IgD-negative memory B cell (primary cell): ENCODE results near the gene SNX24. TPM values are rescaled to one million over a fixed set of nuclear protein-coding genes. Genes with fewer than 3 reads are reported as not detected.
A peak's percentile ranks its signal among the peaks of the same experiment; 100 is the strongest.
"Not testable (repeated sequence)": the region's sequence is repeated elsewhere in the genome, so short reads cannot be mapped to it uniquely, and the experiment has no call there.

Source experiments
- H3K27ac Mint-ChIP-seq, 3 donors: one replicate each; pipeline ENCODE4 v1.8.0; 2020 to 2022; ENCODE audit warnings: mild to moderate bottlenecking in 3 of 3, mixed read lengths in 3 of 3, moderate library complexity in 1 of 3
- H3K27me3 Mint-ChIP-seq: one replicate; pipeline ENCODE4 v1.8.0; 2021; ENCODE audit warnings: mixed read lengths
- H3K36me3 Mint-ChIP-seq: one replicate; pipeline ENCODE4 v1.8.0; 2020; ENCODE audit warnings: mild to moderate bottlenecking, mixed read lengths
- H3K4me1 Mint-ChIP-seq, 3 donors: one replicate each; pipeline ENCODE4 v1.8.0; 2020 to 2022; ENCODE audit warnings: mixed read lengths in 3 of 3, mild to moderate bottlenecking in 1 of 3
- H3K4me3 Mint-ChIP-seq, 4 donors: one replicate each; pipeline ENCODE4 v1.8.0; 2020 to 2022; ENCODE audit warnings: mild to moderate bottlenecking in 4 of 4, mixed read lengths in 4 of 4, moderate library complexity in 3 of 4
- H3K9me3 Mint-ChIP-seq, 3 donors: one replicate each; pipeline ENCODE4 v1.8.0; 2020 to 2021; ENCODE audit warnings: mixed read lengths in 3 of 3, mild to moderate bottlenecking in 1 of 3
- polyA plus RNA-seq: library from polyadenylated mRNA; unstranded; fragments of 300-500 nt; fragmentation: Illumina TruSeq; gene quantifications from one replicate; pipeline ENCODE4 v1.2.3, GENCODE V29; 2021

The SNX24 gene
- polyA plus RNA-seq, 1 donor from 2014 or later = 2.5 TPM

GRCh38 chr5:122849771-122850170 is 4.4 kb downstream of the SNX24 start:
- Mint-ChIP-seq H3K27ac (no peak overlapping the region), H3K4me3 (no peak overlapping the region), H3K36me3 (no peaks in the 10 kb centered on the region), H3K27me3 (no peaks in the 10 kb centered on the region), H3K9me3 (no peaks in the 10 kb centered on the region), H3K4me1 (peaks cover 16 to 24% (median 22%) of the 10 kb centered on the region in 3 donors)

DNA sequence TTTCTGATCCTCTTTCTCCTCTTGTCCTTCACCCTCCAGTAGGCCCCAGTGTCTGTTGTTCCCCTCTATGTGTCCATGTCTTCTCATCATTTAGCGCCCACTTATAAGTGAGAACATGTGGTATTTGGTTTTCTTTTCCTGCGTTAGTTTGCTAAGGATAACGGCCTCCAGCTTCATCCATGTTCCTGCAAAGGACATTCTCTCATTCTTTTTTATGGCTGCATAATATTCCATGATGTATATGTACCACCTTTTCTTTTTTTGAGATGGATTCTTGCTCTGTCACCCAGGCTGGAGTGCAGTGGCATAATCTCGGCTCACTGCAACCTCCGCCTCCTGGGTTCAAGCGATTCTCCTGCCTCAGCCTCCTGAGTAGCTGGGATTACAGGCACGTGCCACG is 12.1 kb downstream of the SNX24 start:
- H3K27me3 Mint-ChIP-seq, H3K4me1 Mint-ChIP-seq, H3K4me3 Mint-ChIP-seq, H3K27ac Mint-ChIP-seq, H3K9me3 Mint-ChIP-seq, H3K36me3 Mint-ChIP-seq: not testable (repeated sequence)

GRCh38 chr5:122858451-122858850 is 13.0 kb downstream of the SNX24 start:
- H3K27ac Mint-ChIP-seq = no peak overlapping the region
- H3K4me3 Mint-ChIP-seq = no peak overlapping the region
- peaks cover 0 to 1% (median 0%) of the 10 kb centered on the region in 3 donors for H3K4me1 Mint-ChIP-seq
- H3K9me3 Mint-ChIP-seq = peaks cover 0 to 3% (median 0%) of the 10 kb centered on the region in 3 donors
- no peaks in the 10 kb centered on the region for H3K27me3 Mint-ChIP-seq
- H3K36me3 Mint-ChIP-seq = no peaks in the 10 kb centered on the region

GRCh38 chr5:122863240-122863639 is 17.8 kb downstream of the SNX24 start:
- Mint-ChIP-seq H3K27ac (no peak overlapping the region), H3K36me3 (peaks cover 4% of the 10 kb centered on the region), H3K27me3 (no peaks in the 10 kb centered on the region), H3K9me3 (peaks cover 0 to 3% (median 0%) of the 10 kb centered on the region in 3 donors), H3K4me1 (no peaks in the 10 kb centered on the region), H3K4me3 (no peak overlapping the region)

DNA sequence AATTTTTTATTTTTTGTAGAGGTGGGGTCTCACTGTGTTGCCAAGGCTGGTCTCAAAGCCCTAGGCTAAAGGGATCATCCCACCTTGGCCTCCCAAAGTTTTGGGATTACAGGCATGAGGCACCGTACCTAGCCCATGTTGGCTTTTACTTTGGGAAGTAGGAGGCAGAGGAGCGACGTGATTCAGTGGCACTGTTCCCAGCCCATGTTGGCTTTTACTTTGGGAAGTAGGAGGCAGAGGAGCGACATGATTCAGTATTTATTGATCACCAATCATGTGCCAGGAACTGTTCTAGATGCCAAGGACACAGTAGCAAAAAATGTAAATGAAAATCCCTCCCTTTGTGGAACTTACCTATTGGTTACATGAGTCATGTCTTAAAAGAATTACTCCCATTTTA is 18.3 kb downstream of the SNX24 start:
- Mint-ChIP-seq H3K27me3 (no peaks in the 10 kb centered on the region), H3K27ac (no peak overlapping the region), H3K4me3 (no peak overlapping the region), H3K4me1 (no peaks in the 10 kb centered on the region), H3K36me3 (peaks cover 4% of the 10 kb centered on the region), H3K9me3 (peaks cover 0 to 3% (median 0%) of the 10 kb centered on the region in 3 donors)

DNA sequence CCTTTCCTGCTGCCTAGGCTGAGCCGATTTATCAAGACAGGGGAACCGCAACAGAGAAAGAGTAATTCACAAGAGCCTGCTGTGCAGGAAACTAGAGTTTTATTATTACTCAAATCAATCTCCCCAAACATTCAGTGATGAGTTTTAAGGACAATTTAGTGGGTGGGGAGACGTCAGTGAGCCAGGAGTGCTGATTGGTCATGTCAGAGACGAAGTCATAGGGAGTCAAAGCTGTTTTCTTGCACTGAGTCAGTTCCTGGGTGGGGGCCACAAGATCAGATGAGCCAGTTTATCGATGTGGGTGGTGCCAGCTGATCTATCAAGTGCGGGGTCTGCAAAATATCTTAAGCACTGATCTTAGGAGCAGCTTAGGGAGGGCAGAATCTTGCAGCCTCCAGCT is 19.0 kb downstream of the SNX24 start:
- H3K27ac Mint-ChIP-seq = no peak overlapping the region
- H3K27me3 Mint-ChIP-seq = no peaks in the 10 kb centered on the region
- H3K9me3 Mint-ChIP-seq = peaks cover 0 to 3% (median 0%) of the 10 kb centered on the region in 3 donors
- no peak overlapping the region for H3K4me3 Mint-ChIP-seq
- H3K4me1 Mint-ChIP-seq = no peaks in the 10 kb centered on the region
- peaks cover 4% of the 10 kb centered on the region for H3K36me3 Mint-ChIP-seq

DNA sequence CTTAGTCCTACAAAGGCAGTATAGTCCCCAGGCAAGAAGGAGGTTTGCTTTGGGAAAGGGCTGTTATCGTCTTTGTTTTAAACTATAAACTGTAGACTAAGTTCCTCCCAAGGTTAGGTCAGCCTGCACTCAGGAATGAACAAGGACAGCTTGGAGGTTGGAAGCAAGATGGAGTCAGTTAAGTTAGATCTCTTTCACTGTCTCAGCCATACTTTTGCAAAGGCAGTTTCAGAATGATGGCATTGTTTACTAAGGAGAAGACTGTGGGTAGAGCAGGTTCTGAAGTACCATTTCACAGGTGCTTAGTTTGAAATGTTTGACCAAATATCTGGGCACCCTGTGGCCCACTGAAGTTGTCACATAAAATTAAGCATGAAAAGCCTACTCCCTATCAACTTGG is 19.4 kb downstream of the SNX24 start:
- no peaks in the 10 kb centered on the region for H3K4me1 Mint-ChIP-seq
- no peak overlapping the region for H3K4me3 Mint-ChIP-seq
- H3K9me3 Mint-ChIP-seq = peaks cover 0 to 3% (median 0%) of the 10 kb centered on the region in 3 donors
- peaks cover 4% of the 10 kb centered on the region for H3K36me3 Mint-ChIP-seq
- no peaks in the 10 kb centered on the region for H3K27me3 Mint-ChIP-seq
- H3K27ac Mint-ChIP-seq = no peak overlapping the region

DNA sequence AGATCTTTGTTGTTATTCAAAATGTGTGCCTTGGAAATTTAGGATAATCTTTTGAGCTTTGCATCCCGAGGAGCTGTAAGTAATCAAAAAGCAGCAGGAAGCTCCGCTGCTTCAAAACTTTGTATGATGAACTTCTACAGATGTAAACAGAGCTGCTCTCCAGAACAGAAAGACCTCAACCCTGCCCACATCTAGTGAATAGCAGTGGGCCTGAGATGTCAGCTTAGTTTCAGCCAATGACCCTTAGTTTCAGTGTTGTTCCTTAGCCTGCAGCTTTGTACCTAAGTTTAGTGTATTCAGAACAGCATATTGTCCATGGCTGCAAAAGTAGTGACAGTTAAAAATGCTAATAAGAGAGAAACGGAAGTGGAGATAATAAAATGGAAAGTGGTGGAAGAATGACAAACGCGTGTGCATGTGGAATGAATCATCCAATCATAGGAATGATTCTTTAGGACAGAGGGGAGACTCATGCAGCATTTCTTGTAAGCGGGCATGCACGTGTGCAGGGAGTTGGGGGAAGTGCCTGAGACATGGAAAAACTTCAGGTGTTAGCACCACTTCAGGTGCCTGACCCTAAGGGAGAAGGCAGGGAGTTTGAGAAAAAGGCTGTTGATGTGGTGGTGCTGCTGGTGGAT is 24.9 kb downstream of the SNX24 start:
- H3K9me3 Mint-ChIP-seq = no peaks in the 10 kb centered on the region
- H3K4me1 Mint-ChIP-seq = peaks cover 0 to 5% (median 0%) of the 10 kb centered on the region in 3 donors
- no peak overlapping the region for H3K4me3 Mint-ChIP-seq
- H3K36me3 Mint-ChIP-seq = peaks cover 4% of the 10 kb centered on the region
- H3K27me3 Mint-ChIP-seq = no peaks in the 10 kb centered on the region
- H3K27ac Mint-ChIP-seq = no peak overlapping the region

DNA sequence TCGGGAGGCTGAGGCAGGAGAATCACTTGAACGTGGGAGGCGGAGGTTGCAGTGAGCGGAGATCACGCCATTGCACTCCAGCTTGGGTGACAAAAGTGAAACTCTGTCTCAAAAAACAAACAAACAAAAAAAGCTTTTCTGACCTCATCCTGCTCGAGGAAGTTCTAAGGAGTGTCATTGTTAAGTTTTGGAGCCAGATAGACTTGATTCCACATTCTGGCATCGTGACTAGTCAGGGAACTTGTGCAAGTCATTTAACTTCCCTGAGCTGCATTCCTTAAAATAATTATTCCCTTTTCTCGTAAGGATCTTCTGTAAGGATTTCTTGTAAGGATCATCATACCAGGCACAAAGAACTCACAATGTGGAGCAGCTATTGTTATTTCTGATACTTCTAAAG is 26.2 kb downstream of the SNX24 start:
- Mint-ChIP-seq H3K4me1 (peaks cover 3 to 10% (median 4%) of the 10 kb centered on the region in 3 donors), H3K27me3 (no peaks in the 10 kb centered on the region), H3K4me3 (no peak overlapping the region), H3K36me3 (no peaks in the 10 kb centered on the region), H3K27ac (no peak overlapping the region), H3K9me3 (no peaks in the 10 kb centered on the region)

GRCh38 chr5:122874179-122874875 is 28.9 kb downstream of the SNX24 start:
- Mint-ChIP-seq H3K9me3 (no peaks in the 10 kb centered on the region), H3K4me3 (no peak overlapping the region), H3K4me1 (peaks cover 16 to 24% (median 18%) of the 10 kb centered on the region in 3 donors), H3K27me3 (no peaks in the 10 kb centered on the region), H3K27ac (no peak overlapping the region), H3K36me3 (no peaks in the 10 kb centered on the region)

GRCh38 chr5:122877518-122877917 is 32.1 kb downstream of the SNX24 start:
- H3K4me3 Mint-ChIP-seq = peak overlapping the region in 3 of 4 donors; percentile 31 to 88 (median 34)
- no peaks in the 10 kb centered on the region for H3K27me3 Mint-ChIP-seq
- H3K27ac Mint-ChIP-seq = peak overlapping the region in 1 of 3 donors; percentile 69
- no peaks in the 10 kb centered on the region for H3K36me3 Mint-ChIP-seq
- peaks cover 16 to 24% (median 18%) of the 10 kb centered on the region in 3 donors for H3K4me1 Mint-ChIP-seq
- H3K9me3 Mint-ChIP-seq = no peaks in the 10 kb centered on the region

GRCh38 chr5:122879076-122879475 is 33.7 kb downstream of the SNX24 start:
- H3K4me3 Mint-ChIP-seq = no peak overlapping the region
- H3K36me3 Mint-ChIP-seq = no peaks in the 10 kb centered on the region
- no peaks in the 10 kb centered on the region for H3K27me3 Mint-ChIP-seq
- peaks cover 16 to 24% (median 18%) of the 10 kb centered on the region in 3 donors for H3K4me1 Mint-ChIP-seq
- H3K27ac Mint-ChIP-seq = peak overlapping the region in 1 of 3 donors; percentile 52
- no peaks in the 10 kb centered on the region for H3K9me3 Mint-ChIP-seq

GRCh38 chr5:122880170-122880689 is 34.8 kb downstream of the SNX24 start:
- Mint-ChIP-seq H3K9me3 (no peaks in the 10 kb centered on the region), H3K27ac (no peak overlapping the region), H3K36me3 (no peaks in the 10 kb centered on the region), H3K27me3 (no peaks in the 10 kb centered on the region), H3K4me3 (no peak overlapping the region), H3K4me1 (peaks cover 16 to 20% (median 18%) of the 10 kb centered on the region in 3 donors)

DNA sequence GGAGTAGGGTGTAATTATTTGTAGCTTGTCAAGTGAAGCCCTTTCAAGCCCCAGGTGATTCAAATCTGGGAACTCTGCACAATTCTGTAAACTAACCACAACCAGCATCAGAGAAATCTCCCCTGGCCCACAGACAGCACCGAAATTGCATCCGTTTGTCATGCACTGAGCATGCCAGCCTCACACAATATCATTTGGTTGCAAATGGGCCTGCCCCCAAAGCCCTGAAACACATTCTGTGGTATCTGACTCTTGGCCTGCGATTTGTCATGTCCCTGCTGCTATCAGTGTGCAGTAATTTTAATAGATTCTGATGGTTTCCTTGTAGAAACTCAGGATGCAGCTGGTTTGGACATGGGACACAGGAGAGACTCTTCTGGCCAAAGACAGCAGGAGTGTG is 35.3 kb downstream of the SNX24 start:
- peaks cover 16 to 20% (median 18%) of the 10 kb centered on the region in 3 donors for H3K4me1 Mint-ChIP-seq
- H3K36me3 Mint-ChIP-seq = no peaks in the 10 kb centered on the region
- no peaks in the 10 kb centered on the region for H3K9me3 Mint-ChIP-seq
- no peak overlapping the region for H3K4me3 Mint-ChIP-seq
- no peaks in the 10 kb centered on the region for H3K27me3 Mint-ChIP-seq
- H3K27ac Mint-ChIP-seq = no peak overlapping the region

- Mint-ChIP-seq H3K36me3 (no peaks in the 10 kb centered on the region), H3K9me3 (peaks cover 0 to 4% (median 0%) of the 10 kb centered on the region in 3 donors), H3K27me3 (no peaks in the 10 kb centered on the region), H3K4me3 (no peak overlapping the region), H3K27ac (no peak overlapping the region), H3K4me1 (peaks cover 1 to 3% (median 3%) of the 10 kb centered on the region in 3 donors)
Measured at GRCh38 chr5:122882831-122883230, 37.4 kb downstream of the SNX24 start.
